Stimulated activated CD8-positive, alpha-beta memory T cell treated with anti-CD3 and anti-CD28 coated beads, Interleukin-2, amount 100 ng/mL, for 48 hours (primary cell): ENCODE data around the gene REEP1.

Experiments
- DNase-seq, 2 donors: peaks; one replicate each; pipeline ENCODE4 v3.0.0-alpha.2; 2020; ENCODE audit warnings: low read depth in 2 of 2

Gene REEP1

DNA sequence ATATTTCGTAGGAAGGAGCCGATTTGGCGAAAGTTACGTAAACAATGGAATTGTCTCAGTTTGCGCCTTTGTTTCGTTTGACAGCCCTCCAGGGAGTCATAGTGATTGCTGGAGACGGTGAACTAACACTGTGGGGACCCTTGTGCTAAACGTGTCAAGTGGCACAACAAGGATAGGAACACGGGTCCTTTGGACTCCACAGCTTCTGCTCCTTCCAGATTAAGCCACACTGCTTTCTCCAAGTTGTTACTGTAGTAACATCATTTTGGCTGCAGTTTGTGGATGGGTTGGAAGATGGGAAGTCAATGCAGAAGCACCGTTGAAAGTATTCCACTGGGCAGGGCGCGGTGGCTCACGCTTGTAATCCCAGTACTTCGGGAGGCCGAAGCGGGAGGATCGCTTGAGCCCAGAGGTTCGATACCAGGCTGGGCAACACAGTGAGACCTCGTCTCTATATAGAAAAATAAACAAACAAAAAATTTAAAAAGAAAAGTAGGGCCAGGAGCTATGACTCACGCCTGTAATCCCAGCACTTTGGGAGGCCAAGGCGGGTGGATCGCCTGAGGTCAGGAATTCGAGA lies 141.5 kb downstream of the REEP1 start:
- no peak for DNase-seq

DNA sequence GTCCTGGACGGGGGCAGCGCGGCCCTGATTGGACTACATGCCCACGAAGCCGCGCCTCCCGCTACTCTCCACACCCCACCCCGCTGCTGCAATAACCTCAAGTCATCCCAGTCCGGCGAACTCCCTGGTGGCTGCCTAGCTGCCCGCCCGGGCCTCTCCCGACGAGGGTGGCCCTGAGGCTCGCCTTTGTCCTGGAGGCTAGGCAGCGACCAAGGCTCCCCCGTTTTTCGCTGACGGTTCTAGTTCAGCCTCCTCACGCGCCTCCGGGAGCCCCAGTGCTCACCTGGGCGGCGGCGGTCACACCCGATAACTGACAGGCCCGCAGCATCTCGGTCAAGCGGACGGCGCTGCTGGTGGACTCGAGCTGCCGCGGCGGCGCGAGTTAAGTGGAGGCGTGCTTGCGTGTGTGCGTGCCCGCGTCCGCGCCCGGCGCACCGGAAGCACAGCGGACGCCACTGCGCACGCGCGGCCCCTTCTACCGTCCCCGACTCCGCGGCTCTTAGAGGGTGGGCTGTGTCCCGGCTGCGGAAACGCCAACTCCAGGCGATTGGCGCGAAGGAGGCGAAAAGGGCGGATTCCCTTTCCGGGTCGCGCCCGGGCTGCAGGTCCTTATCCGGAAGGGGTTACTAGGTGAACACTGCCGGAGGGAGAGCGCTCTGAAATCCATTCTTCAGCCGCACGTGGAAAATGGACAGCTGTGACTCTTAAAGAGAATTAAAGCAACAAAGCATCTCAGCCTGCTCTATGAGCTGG lies 142.2 kb downstream of the REEP1 start, which contains the start of gene IMMT:
Gene IMMT (minus strand): TSS at position 408 of the 753 bp plus-strand sequence. CDS start 80 bp downstream, at position 328.
- DNase-seq: peak; percentile 89 to 94

DNA sequence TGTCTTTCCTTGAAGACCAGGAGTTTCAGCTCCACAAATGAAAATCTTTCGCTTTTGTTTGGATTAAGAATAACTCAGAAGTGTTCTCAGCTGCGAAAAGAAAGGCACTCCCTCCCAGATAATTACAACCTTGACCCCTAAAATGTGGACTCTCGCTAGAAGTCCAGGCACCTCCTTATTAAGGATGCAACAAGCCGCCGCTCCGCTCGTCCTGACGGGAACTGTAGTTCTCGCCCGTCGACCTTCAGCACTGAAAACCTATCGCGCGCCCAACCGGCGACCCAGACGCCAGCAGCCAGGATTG lies 142.7 kb downstream of the REEP1 start:
- DNase-seq: no peak

DNA sequence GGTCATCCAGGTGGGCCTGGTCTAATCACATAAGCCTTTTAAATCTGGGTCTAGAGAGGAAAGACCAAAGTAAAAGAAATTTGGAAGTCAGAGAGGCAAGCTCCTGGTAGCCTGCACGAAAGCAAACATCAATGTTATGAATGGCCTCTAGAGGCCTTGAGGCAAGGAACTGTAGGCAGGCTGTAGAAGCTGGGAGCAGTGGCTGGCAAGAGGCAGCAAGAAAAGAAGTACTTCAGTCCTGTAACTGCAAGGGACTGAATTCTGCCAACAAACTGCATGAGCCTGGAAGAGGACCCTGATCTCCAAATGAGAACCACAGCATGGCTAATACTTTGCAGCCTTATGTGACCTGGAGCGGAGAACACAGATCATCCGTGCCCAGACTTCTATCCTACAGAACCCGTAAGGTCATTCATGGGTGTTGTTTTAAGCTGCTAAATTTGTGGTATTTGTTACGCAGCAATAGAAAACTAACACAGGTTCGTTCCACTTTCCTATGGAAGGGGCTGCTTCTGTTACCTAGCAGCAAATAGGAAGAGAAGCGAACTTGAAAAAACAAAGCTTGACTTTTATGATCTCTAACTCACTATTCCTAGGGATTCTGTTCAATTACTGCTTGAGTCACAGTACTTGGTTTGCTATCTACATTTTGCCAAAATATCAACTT lies 143.4 kb downstream of the REEP1 start:
- DNase-seq: no peak

DNA sequence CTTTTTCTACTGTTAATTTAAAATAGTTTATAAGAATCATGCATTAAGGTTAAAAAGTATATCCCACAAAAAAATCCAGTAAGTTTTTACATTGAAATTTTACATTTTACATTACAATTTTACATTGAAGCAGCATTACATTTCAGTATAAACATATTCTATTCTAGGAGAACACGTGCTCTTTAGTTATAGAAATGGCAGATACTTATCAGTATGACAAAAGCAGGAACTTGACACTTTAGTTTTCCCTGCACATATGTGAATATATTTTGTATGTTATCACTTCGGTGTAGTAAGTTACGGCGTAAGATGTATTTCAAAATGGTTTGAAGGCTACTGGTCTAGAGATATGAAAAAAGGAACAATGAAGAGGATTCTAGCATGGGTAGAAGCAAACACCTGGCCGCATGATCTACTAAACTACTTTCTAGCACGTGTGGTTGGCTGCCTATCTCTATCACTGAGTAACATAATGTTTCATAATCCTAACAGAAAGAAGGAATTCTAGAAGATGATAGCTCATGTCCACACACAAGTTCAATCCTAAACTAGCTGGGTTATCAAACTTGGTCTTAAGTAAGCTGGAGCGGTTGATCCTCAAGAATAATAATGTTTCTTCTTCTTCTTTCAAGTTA lies 147.5 kb downstream of the REEP1 start:
- no peak for DNase-seq

DNA sequence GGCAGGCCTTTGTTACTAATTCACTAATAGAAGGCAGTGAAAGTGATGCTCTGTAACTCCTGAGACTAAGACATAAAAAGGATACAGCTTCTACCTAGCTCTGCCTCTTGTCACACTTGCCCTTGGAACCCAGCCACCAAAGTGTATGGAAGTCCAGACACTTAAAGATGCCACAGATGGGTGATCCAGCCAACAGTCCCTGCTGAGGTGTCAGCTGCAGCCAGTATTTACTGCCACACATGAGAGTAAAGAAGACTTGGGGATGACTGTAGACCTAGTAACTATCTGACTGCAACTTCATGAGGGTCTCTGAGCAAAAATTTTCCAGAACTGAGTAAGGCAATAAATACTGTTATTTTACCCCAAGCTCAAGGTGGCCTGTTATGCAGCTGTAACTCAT lies 151.0 kb downstream of the REEP1 start:
- DNase-seq: no peak

DNA sequence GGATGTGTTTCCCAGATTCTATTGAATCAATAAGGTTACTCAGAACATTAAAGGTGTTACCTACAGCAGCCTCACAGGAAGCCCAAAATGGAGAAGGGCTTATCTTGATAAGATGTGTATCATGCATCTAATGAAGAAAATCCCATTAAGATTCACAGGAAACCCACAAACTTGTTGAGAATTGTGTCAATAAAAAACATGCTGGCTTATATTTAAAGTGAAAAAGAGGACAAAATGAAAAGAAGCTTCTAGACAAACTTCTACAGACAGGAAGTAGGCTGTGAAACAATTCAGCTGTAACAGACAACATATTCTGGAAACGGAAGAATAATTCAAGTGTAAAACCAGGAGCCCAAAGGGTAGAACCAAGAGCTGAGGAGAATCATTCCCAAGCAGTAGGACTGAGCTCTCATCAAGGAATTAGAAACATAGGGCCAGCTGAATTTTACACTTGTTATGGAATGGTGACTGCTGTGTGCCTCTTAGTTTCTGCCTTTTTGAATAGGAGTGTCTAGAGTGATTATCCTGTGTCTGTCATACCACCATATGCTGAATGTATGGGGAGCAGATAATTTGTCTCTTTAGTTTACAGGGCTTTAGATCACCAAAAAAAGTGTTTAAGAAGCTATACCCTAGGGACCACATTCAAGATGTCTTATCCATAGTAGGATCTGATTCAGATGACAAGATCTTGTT lies 151.8 kb downstream of the REEP1 start:
- no peak for DNase-seq

DNA sequence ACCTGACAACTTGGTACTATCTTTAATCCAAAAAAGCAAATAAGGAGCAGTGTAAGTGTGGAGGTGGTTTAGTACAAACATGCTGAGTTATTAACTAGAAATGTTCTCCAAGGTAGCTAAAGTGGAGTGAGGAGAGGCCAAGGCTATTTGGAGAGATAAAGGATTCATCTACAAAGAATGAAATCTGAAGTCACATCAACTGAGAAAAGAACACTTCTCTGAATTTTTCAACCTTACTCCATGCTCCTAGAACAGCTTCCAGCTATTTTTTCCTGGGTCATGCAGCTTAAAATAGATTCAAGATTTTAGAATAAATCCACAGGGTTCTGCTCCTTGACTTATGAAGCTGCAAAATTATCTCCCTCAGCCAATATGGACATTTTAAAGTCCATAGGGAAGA lies 160.8 kb downstream of the REEP1 start:
- no peak for DNase-seq

DNA sequence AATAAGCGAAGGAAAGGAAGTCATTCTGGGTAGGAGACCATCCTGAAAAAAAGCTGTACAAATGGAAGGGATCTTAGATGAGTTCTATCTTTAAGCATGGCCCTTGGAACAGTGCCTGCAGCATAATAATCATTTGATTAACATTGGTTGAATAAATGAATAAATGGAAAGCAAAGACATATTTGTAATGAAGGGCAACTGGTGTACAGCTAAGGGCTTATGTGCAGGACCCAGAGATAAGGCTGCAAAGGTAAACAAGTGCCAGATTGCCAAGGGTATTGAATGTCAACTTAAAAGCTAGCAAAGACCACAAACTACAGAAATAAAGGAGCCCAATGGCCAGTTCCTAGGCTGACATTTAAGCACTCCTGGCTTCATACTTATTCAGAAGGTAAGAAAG lies 161.6 kb downstream of the REEP1 start:
- no peak for DNase-seq

DNA sequence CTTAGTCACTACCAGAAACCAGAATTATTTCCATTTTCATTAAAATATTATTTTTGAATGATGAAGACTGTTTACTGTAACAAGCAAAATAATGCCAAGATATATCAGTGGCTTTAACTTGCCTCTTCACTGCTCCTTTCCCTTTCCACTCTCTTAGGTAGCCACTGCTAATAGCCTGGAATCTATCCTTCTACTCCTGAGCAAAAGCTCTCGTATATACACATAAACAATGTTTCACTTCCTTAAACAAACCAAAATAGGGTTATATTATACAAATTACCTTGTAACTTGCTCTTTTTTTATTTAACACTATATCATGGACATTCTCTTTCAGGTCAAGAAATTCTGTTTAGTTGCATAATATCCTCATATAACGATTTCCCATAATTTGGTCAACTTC lies 163.0 kb downstream of the REEP1 start:
- DNase-seq: no peak

DNA sequence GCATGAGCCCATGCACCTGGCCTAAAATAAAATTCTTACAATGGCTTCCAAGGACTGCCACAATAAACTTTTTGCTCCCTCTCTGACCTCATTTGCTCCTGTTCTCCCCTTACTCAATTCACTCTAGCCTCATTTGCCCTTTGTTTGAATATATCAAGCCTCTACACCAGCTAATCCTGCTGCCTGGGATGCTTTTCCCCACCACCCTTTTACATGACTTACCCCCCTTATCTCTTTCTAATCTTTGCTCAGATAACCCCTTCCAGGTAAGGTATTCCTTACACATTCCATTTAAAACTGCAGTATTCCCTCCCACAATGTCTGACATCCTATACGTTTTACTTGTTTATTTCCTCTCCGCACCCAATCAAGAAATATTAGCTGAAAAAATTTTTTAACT lies 164.8 kb downstream of the REEP1 start:
- no peak for DNase-seq

DNA sequence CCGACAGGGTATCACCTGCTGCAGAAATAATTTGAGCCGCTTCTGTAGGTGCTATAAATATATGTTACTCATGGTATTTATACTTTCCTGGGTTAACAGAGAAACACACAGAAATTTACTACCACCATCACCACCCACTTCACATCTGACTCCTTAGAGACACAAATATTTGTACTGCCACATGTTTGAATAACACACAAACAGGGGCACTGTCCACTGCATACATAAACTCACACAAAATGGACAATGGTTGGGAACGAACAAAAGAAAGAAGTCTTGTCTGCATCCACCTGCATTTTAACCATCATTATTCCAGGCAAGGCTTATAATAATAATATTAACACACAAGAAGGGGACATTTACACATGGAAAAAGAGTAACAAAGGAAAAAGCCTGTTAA lies 166.1 kb downstream of the REEP1 start:
- DNase-seq: no peak

DNA sequence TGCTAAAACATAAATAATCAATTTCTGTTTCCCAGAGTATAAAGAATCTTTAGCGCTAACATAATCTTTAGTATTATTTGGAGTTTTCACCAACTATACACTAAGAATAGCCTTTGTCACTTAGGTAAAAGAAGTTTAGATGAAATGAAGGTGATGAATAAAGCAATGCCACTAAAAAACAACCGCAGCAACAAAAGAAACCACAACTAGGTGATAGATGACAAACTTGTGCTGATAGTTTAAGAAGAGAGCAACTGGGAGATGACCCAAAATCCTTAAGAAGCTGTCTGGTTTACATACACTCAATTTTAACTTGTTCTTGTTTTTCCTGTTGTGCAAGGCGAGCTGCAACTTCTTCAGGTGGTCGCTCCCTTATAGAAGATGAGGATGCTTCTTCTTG lies 167.0 kb downstream of the REEP1 start:
- DNase-seq: no peak
